GM18867 (cell line): ENCODE measurements around the gene CD84.
"Not testable (repeated sequence)": the region's sequence is repeated elsewhere in the genome, so short reads cannot be mapped to it uniquely, and the experiment has no call there.

Experiments used
- ATAC-seq: cut with Tn5 transposase; IDR thresholded peaks from one replicate; pipeline ENCODE4 v1.9.1; 2021; ENCODE audit warnings: mild to moderate bottlenecking, moderate library complexity; ENCODE audit not compliant: unreplicated experiment

Gene CD84

GRCh38 chr1:160610569-160611242 lies 31.4 kb upstream of the CD84 start:
- no peak for ATAC-seq

GRCh38 chr1:160608941-160609340 lies 29.6 kb upstream of the CD84 start:
- ATAC-seq: no peak

- ATAC-seq: no peak
These were observed 29.2 kb upstream of the CD84 start for GRCh38 chr1:160608514-160608913.

- no peak for ATAC-seq
These were observed 28.8 kb upstream of the CD84 start for GRCh38 chr1:160608057-160608456.

GRCh38 chr1:160607672-160608032 lies 28.4 kb upstream of the CD84 start:
- peak; percentile 22 for ATAC-seq

GRCh38 chr1:160607011-160607671 lies 27.8 kb upstream of the CD84 start:
- peak; percentile 67 for ATAC-seq

- ATAC-seq: no peak
These were observed 27.3 kb upstream of the CD84 start for GRCh38 chr1:160606611-160607010.

GRCh38 chr1:160605792-160606479 lies 26.6 kb upstream of the CD84 start:
- no peak for ATAC-seq

- no peak for ATAC-seq
These were observed 25.9 kb upstream of the CD84 start for GRCh38 chr1:160605205-160605604.

- no peak for ATAC-seq
These were observed 18.4 kb upstream of the CD84 start for GRCh38 chr1:160597705-160598104.

- ATAC-seq: no peak
These were observed 17.8 kb upstream of the CD84 start for GRCh38 chr1:160597051-160597450.

- no peak for ATAC-seq
These were observed 11.2 kb upstream of the CD84 start for GRCh38 chr1:160590488-160590887.

GRCh38 chr1:160588468-160588867 lies 9.2 kb upstream of the CD84 start:
- no peak for ATAC-seq

- ATAC-seq: no peak
These were observed 5.5 kb upstream of the CD84 start for GRCh38 chr1:160584784-160585183.

GRCh38 chr1:160582976-160583375 lies 3.7 kb upstream of the CD84 start:
- ATAC-seq: not testable (repeated sequence)

GRCh38 chr1:160581961-160582360 lies 2.7 kb upstream of the CD84 start:
- ATAC-seq: no peak

GRCh38 chr1:160580221-160580812 lies 1.0 kb upstream of the CD84 start:
- no peak for ATAC-seq

- no peak for ATAC-seq
These were observed 638 bp downstream of the CD84 start for GRCh38 chr1:160578525-160579191.

- no peak for ATAC-seq
These were observed 1.1 kb downstream of the CD84 start for GRCh38 chr1:160578175-160578524.

- no peak for ATAC-seq
These were observed 1.6 kb downstream of the CD84 start for GRCh38 chr1:160577671-160578070.

- no peak for ATAC-seq
These were observed 2.4 kb downstream of the CD84 start for GRCh38 chr1:160576884-160577283.
